Uterus (tissue), 2 donors: Measurements from ENCODE around the gene PTHLH.

Experiments
- CTCF ChIP-seq, 4 experiments: fragments of 200-600 bp in 2 of 4; fragments of 450-650 bp in 2 of 4; sonication (generic) in 2 of 4; IDR thresholded peaks; one replicate each; pipeline ENCODE4 v1.5.1; 2016 to 2019; ENCODE audit warnings: antibody characterized with exemption in 4 of 4, mild to moderate bottlenecking in 2 of 4, moderate library complexity in 1 of 4
- POLR2A ChIP-seq, 2 donors: fragments of 450-650 bp; IDR thresholded peaks; one replicate each; pipeline ENCODE4 v1.6.1; 2016; ENCODE audit warnings: antibody characterized with exemption in 2 of 2, mild to moderate bottlenecking in 1 of 2, moderate library complexity in 1 of 2

GRCh38 chr12:28015165-28015564, 42.6 kb upstream of the PTHLH start:
- TF ChIP-seq CTCF (IDR thresholded peaks at IDR 0.05) = no peak
- TF ChIP-seq POLR2A (IDR thresholded peaks at IDR 0.05) = no peak
